ENCODE data around the gene RTN4R.

RTN4R gene

DNA sequence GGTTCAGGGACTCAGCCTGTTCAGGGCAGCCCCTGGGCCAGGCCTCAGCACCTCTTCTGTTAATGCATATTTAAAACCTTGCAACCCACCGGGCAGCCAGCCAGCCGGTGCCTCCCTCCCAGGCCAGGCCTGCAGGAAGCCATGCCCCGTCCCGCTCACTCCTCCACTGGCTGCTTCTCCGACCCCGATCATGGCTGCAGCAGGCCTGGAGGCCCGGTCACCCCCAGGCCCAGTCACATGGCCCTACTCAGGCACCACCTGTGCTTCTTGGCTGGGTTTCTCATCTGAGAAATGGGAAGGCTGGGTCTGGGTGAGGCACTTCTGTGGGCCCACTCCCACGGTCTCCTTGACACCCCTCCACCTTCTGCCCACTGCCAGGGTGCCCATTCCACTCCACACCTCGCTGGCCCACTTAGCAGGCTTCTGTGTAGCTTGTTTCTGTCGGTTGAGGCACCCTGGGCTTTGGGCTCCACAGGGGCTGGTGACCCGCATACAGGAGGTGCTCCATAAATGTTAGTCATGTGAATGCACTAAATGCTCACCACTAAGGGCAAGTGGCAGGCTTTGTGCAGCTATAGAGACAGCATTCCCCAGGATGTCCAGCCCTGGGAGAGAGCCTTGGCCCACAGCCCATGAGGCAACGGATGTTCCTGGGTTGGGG lies 11.4 kb downstream of the RTN4R start:
- DNase-seq, result peak; percentile 5

DNA sequence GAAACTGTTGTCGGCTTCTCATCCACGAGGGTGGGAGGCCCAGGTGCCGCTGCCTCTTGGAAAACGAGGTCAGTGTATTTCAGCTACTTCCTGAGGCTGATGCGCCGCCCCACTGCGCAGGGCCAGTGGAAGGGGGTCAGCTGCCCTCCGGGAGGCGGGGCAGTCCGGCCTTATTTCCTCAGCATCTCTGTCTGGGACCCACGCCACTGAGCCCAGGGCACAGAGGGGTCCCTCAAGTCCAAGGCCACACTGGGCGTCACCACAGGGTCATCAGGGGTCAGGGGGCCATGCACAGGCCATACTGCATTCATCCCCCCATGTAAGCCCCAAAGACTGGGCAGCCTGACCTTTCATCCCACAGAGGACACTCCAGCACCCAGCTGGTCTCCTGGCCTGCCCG lies 12.1 kb downstream of the RTN4R start:
- DNase-seq, result peak; percentile 48

DNA sequence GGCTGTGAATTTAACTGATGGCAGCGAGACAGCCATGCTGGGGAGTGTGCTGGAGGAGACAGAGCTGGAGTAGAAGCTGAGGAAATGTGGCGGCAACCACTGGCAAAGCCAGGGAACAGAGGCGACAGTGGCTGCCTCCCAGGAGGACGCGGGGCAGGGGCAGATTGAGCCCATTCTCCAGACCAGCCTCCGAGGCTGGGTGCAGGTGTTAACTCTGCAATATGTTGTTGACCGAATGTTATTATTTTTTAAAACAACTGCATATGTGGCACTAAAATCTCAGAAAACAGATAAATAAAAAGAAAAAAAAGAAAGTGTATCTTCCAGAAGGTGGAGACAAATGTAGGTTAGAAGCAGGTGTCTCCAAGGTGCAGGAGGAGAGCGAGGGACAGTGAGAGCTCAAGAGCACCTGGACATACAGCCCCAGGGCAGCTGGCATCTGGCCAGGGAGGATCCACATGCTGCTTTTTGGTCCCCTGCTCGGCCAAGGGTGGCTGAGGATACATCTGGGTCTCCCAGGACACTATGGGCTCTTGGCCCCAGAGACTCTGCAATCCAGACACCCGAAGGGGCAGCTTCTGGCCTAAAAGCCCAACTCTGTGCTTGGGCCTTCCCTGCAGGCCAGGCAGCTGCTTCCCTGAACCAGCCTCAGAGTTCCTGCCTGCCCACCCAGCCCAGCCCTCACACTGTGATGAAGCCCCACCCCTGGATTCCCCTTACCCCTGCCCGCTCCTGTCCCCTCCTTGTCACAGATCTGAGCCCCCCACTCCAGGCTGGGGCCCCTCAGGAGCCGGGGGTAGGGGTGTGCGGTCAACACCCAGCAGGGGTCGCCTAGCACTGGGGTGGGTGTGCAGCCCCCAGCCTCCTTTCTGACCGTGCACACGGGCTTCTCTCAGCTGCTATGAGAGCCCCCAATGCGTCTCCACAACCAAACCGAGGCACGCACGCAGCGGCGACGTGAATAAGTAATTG lies 12.9 kb downstream of the RTN4R start:
- peak; percentile 11 for DNase-seq

DNA sequence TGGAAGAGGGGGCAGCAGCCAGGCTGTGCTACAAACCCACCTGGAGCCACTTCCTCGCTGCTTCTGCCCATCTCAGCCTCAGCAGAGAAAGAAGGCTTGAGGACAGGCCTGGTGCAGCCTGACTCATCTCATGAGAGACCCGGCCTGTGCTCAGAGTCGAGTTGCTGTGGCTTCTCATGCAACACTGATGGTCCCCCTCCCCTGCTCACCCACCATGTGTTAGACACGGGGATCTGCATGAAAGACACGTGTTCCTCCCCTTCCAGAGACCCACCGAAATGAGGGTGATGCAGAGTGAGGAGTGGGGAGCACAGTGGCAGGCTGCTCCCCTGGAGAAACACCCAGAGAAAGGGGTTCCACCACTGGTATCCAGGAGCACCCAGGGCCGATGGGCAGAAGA lies 15.0 kb downstream of the RTN4R start:
- no peak for DNase-seq

DNA sequence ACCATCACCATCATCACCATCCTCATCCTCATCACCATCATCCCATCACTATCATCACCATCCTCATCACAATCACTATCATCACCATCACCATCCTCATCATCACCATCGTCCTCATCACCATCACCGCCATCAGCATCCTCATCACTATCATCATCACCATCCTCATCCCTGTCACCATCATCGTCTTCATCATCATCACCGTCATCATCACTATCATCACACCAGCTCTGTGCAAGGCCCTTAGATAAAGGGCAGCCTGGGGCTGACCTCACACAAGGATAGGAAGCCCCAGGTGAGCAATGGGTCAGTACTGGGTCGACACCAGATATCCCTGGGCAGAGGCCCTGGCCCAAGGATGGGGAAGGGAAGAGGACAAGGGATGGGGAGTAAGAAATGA lies 16.1 kb downstream of the RTN4R start:
- no peak for DNase-seq

DNA sequence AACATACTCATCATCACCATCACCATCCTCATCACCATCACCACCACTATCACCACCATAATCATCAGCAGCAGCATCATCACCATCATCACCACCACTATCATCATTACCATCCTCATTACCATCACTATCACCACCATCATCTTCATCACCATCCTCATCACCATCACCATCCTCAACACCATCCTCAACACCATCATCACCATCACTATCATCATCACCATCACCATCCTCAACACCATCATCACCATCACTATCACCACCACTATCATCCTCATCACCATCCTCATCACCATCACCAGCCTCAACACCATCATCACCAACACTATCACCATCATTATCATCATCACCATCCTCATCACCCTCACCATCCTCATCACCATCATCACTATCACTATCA lies 16.6 kb downstream of the RTN4R start:
- DNase-seq, result no peak

DNA sequence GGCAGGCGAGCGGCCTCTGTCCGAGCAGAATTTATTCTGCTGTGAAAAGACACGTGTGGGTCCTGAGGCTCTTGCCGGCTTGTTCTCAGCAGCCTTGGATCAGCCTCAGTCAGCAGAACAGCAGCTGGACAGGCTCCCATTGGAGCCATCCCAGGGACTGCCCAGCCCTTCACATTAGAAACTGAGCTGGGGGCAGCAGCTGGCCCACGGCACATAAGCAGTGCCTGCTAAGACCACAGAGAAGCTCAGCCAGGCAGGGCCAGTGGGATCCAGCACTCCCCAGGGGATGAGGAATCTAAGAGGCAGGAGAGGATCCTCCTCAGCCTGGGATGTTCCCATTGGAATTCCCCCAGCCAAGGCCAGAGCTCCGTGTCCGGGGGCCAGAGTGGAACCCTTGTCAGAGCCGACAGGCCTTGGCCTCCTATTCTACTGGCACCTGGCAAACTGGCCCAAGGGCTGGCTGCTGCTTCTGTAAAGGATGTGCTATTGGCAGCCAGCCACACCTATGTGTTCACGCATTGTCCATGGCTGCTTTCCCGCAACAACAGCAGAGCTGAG lies 18.2 kb downstream of the RTN4R start:
- DNase-seq, result peak; percentile 80

DNA sequence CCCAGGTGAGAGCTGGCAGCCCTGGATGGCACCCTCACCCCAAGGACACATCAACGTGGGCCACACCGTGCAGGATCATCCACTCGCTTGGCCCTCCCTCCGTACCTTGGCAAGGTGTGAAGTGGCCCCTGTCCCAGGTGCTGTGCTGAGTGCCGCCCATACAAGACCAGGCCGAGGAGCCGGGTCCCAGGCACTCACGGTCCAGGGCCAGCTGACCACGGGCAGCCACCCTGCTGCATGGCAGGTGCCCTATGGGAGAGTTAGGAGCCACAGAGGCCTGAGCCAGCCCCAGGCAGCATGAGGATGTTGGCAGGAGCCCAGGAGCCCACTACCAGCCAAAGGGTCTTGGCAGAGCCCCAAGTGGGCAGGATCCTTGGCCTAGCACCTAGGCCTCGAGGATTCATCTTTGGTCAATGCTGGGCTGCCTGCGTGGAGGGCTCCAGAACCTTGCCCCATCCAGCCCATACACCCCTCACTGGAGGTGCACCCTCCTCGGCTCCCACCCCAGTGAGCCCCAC lies 19.6 kb downstream of the RTN4R start:
- DNase-seq, result no peak

DNA sequence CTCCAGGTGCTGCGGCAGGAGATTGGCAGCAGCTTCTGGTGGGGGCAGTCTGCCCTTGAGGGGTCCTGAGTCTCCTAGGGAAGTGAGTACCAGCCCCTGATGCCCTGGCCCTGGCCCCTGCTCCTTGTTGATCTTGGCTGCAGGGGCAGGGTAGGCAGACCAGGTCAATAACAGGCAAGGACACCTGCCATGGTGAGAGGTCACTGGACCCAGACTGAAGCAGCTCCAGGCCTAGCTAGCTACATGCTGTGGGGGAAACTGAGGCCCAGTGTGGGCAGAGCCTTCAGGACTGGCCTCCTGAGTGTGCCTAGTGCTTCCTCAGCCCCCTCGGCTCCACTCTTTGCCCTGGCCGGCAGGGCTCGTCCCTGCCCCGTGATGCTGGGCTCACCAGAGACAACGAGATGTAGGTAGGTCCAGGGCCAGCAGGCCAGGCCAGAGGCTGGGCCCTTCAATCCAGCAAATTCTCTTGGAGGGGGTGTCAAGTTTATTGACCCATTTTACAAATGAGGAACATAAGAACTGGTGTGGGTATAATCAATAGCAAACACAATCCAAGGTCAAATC lies 20.4 kb downstream of the RTN4R start:
- DNase-seq, result no peak

DNA sequence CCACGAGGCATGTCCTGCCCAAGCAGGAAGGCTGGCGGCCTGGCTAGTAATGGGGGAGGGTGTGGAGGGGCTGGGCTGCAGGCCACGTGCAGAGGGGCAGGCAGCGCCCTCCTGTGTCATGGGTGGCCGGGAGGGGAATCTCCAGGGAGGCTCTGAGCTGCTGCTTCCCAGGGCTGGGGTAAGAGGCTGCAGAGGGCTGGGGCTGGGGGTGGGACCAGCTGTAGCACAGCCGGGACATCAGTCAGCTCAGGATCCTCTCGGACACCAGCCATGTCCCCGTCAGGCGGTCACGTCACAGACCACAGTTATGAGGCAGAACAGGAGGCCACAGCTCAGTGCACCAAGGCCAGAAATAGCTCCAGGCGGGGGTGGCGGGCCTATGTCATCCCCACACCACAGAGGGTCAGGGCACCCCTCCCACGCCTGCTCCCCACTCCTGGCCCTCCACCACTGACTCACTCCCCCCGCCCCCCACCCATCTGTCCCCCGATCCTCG lies 21.1 kb downstream of the RTN4R start:
- DNase-seq, result no peak

DNA sequence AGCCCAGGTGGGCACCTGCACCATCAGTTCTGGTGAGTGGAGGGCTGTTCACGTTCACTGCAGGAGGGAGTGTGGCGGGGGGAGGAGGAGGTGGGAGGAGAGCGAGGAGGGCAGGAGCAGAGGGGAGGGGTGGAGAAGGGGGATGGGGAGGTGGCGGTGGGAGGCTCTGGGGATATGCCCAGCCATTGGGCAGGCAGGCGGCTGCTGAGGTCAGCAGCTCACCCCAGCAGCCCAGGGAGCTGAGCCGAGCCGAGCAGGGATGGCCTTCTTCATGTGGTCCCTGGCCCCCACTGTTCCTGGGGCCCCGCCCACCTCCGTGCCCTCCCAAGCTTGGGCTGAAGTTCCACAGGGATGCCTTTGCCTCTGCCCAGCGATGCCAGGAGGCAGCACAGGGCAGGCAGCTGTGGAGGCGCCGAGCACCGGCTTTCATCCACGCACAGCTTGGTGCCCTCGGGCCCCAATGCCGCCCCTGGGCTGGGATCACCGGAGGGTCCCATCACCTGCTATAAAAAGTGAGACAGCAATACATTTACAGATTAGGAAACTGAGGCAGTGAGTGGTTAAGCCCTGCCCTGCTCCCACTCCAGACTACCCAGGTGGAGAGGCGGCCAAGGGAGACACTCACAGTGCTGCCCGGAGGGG lies 21.6 kb downstream of the RTN4R start:
- DNase-seq, result no peak

DNA sequence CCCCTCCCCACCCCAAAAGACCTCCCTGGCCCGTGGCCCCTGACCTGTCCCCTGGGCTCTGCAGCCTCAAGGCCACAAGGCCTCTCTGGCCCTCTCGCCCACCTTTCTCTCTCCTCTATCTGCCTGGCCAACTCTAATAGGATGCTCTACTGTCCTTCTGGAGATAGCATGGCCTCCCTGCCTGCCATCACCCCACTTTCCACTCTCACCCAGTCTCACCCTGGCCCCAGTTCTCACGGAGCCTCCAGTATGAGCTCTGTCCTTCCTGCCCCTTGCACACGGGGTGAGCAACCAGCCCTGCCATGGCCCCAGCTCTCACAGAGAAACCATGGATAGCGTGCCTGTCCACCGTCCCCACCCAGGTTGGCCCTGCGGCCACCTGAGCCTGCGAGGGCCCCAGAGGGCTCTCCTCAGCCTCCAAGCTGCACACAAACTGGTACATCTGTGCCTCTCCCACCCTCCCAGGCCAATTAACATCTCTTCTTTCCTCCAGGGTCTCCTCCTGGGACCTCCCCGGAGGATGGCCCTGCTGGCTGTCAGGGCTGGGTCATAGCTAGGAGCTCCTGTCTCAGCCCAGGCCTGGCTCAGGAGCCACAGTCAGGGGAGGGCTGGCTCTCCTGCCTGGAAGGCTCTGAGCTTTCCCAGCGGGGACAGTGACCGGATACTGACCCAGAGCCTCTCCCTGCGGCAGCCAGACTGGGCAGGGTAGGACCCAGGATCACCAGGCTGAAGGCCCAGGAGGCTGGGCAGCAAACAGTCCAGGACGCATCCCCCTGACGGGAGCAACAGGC lies 22.3 kb downstream of the RTN4R start:
- DNase-seq, result peak; percentile 63

DNA sequence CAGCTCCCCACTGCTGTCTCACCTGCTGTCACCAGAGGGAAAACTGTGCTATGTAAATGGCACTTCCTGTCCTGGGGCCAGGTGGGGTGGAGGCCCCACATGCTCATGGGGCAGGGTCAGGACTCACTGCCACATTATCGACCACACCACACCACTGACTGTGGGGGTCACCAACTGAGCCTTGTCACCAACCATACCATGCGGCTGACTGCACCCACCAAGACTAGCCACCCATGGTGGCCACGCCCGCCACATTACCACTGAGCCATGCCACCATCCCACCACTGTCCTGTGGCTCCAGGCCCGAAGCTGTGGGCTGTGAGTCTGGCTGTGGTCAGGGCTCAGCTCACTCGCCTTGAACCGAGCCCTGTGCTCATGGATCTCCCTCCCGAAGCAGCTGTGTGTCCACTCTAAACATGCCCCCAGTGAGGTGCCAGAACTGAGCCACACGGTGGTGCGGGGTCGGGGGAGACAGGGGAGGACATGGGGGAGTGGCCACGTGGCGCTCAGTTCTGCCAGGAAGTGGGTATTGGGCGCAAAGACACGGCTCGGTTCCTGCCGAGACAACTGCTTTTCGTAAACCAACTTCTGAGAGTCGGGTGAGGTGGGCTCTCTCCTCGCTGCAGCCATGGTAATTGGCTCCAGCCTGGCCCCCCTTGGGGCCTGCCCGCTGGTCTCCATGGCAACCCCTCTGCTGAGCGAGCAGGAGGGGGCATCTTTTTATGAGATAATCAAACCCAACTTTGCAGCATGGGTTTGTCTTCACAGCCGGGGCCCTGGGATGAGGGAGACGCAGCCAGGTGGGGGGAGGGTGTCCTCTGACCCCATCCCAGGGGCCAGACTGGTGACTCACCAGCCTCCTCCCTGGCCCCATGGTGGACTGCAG lies 23.2 kb downstream of the RTN4R start:
- peak; percentile 78 for DNase-seq

DNA sequence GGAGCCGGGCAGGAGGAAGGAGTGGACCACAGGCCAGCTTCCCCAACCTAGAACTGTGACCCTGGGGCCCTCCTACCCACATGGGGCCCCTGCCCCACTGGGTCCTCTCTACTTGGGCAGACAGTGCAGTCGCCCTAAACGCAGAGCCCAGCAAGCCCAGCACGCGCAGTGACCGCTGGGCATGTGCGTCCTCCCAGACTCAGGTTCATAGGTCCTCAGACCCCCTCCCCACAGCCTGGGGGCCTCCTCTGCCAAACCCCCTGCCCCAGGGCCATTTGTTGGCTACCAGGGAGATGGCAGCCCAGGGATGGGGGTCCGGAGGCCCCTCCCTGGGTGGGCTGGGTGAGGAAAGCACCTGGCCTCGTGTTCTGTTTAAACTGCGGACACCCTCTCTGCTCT lies 23.9 kb downstream of the RTN4R start:
- DNase-seq, result no peak

DNA sequence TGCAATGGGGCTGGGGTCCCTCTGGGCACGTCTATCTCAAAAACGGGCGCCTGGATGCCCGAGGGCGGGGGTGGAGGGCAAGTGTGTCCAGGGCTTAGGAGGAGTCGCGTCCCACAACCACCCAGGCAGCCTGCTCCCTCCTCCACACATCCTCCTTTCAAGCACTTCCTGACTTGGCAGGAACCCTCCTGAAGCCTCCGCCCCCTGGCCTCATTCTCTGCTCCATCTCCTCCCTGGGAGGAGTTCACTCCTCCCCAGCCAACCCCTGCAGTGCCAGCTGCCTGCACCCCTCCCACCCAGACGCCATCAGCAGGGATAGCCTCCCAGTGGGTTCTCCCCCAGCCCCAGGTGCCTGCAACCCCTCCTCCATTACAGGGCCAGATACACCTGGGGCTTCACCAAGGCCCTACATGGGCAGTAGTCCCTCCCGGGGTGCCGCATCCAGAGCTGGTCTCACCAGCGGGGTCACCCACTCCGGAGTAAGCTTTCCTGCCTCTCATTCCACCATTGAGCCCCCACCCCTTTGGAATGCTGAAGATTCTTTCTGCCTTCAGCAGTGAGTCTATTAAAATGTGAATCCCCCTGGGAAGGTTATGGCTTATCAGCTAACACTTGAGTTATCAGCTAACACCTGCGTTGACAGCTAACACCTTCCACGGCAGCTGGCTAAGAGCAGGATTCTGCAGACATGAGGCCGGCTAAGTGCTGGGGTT lies 24.4 kb downstream of the RTN4R start:
- peak; percentile 77 for DNase-seq

DNA sequence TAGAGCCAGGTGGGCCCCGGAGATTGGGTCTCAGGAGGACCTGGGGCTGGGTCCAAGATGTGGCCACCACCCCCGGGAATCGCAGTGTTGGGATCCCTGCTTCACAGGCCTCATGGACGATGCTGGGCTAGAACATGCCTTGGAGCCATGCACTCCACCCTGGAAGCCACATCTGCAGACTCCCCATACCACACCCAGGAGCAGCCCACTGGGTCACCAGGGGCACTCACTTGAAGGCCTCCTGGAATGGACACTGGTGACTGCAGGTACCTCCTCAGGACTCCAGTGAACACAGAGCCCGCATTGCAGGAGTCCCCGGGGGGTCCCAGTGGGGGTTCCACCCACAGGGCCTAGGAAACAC lies 25.0 kb downstream of the RTN4R start:
- DNase-seq, result no peak

DNA sequence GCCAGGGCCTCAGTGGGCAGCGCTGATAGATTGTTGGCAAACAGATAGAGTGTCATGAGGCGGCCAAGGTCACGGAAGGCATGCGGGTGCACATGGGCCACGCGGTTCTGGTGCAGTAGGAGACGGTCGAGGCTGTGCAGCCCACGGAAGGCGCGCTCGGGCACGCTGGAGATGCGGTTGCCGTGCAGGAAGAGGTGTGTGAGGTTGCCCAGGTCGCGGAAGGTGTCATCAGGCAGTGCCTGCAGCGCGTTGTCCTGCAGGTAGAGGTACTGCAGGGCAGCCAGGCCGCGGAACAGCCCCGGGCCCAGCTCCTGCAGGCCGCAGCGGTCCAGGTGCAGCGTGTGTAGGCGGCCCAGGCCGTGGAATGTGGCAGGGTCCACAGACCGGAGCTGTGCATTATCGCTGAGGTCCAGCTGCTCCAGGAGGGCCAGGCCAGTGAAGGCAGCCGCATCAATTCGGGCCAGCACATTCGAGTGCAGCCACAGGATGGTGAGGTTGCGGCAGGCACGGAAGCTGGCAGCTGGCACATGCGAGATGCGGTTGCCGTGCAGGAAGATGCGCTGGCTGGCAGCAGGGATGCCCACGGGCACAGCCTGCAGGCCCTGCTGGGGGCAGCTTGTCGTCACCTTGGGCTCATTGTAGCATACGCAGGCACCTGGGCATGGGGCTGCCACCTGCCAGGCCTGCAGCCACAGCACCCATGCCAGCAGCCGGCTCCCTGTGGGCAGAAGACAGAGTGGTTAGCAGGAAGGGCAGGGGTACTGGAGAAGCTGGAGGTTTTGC lies 25.5 kb downstream of the RTN4R start:
- DNase-seq, result no peak

DNA sequence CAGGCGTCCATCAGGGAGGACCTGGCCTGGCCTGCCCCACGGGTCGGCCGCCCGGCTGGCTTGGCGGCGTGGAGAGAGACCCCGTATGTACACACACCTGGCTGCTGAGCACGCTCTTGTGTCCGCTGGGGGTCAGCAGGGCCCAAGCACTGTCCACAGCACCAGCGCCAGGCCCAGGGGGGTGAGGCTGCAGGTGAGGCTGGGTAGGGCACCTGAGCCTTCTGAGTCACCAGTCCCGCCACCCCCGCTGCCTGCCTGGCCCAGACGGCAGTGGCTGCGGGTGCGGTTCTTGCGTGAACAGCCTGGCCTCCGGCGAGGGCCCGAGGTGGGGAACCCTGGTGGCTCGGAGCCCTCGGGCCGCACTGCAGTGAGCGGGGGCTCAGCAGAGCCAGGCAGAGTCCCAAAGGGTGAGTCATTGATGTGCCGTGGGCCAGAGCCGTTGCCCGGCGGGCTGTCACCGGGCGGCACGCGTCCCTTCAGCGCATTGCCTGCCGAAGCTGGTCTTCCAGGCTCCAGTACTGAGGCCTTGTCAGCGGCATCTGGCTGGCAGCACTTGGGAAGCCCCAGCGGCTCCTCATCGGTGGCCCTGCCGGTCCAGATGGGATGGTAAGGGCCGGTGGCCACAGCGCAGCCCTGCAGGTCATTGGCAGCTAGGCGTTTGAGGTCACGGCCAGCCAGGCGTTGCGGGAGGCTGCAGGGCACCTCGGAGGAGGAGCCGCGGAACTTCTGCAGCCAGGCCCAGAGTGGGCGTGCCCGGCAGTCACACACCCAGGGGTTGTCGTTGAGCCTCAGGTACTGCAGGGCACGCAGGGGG lies 26.3 kb downstream of the RTN4R start:
- no peak for DNase-seq

Measured in retina (tissue), 1 donor.